HCT116 (cell line): ENCODE results near the gene DIP2A. TPM values are rescaled to one million over a fixed set of nuclear protein-coding genes. Genes with fewer than 3 reads are reported as not detected.

ENCODE experiments used
- ATAC-seq: fragments of 200-7000 bp; cut with Tn5 transposase; 2 replicates; pipeline ENCODE4 v1.9.1; 2020; ENCODE audit warnings: mild to moderate bottlenecking, moderate library complexity
- BruUV-seq: library from RNA; stranded (reverse); fragments of 400-500 nt; replicated peaks from 2 replicates; lab custom pipeline; 2021; lab: Mats Ljungman, UMichigan
- CTCF ChIA-PET: fragments of 300-600 bp; sonication (Branson Sonifier 250); formaldehyde crosslinking; loops from one replicate; lab custom pipeline; 2021; ENCODE audit warnings: antibody characterized with exemption; lab: Charles Lee
- POLR2A ChIA-PET: fragments of 300-600, 350-600 bp; sonication (Branson Sonifier 250); formaldehyde crosslinking; loops from one replicate; lab custom pipeline; 2021; ENCODE audit warnings: antibody characterized with exemption; lab: Charles Lee
- RAD21 ChIA-PET, 2 experiments: fragments of 300-600 bp; sonication (Branson Sonifier 250); formaldehyde crosslinking; loops; one replicate each; lab custom pipeline; 2023; ENCODE audit warnings: low total read pairs in 2 of 2; ENCODE audit not compliant: uncharacterized antibody in 2 of 2, unreplicated experiment in 2 of 2, low non-redundant PET in 1 of 2; lab: Charles Lee
- DNase-seq: peaks from one replicate; pipeline ENCODE4 v3.0.0-alpha.2; 2010; ENCODE audit warnings: low read depth, low spot score
- H2AFZ ChIP-seq: fragments of 200-600 bp; shearing (Covaris generic), sonication (generic); 2 replicates; pipeline ENCODE4 v1.6.1; 2017; ENCODE audit warnings: low read depth, mixed run types, mixed read lengths, antibody characterized with exemption, low read length; ENCODE audit not compliant: poor library complexity, severe bottlenecking
- H3K27ac ChIP-seq: 2 replicates; pipeline ENCODE4 v1.5.1; 2012; ENCODE audit warnings: low read depth, low read length
- H3K27me3 ChIP-seq: fragments of 200-600 bp; sonication (generic); 2 replicates; pipeline ENCODE4 v1.6.1; 2016; ENCODE audit warnings: mixed run types, low read length, mixed read lengths; ENCODE audit not compliant: insufficient read depth
- H3K36me3 ChIP-seq, 2 experiments: fragments of 200-500 bp in 1 of 2; fragments of 200-600 bp in 1 of 2; sonication (Bioruptor generic) in 1 of 2; sonication (generic) in 1 of 2; 2 replicates each; pipeline versions ENCODE4 v1.5.1 to v1.6.1; 2014 to 2016; ENCODE audit warnings: low read length in 2 of 2, inconsistent platforms in 1 of 2, mixed read lengths in 1 of 2, mixed run types in 1 of 2; ENCODE audit not compliant: insufficient read depth in 2 of 2, control insufficient read depth in 1 of 2
- H3K4me1 ChIP-seq, 2 experiments: fragments of 200-600 bp in 1 of 2; sonication (generic) in 1 of 2; 2 replicates each; pipeline versions ENCODE4 v1.5.1 to v1.6.1; 2012 to 2017; ENCODE audit warnings: low read length in 2 of 2, inconsistent platforms in 1 of 2, mild to moderate bottlenecking in 1 of 2, mixed read lengths in 1 of 2, mixed run types in 1 of 2, moderate library complexity in 1 of 2; ENCODE audit not compliant: insufficient read depth in 2 of 2, control insufficient read depth in 1 of 2
- H3K4me2 ChIP-seq: fragments of 200-600 bp; sonication (generic); 2 replicates; pipeline ENCODE4 v1.6.1; 2017; ENCODE audit warnings: mixed run types, low read length, mixed read lengths
- H3K4me3 ChIP-seq, 2 experiments: fragments of 200-600 bp in 1 of 2; sonication (generic) in 1 of 2; replicated peaks in 1 of 2; 2 replicates each; pipeline ENCODE4 v1.5.1; 2011 to 2016; ENCODE audit warnings: low read length in 2 of 2, control low read depth in 1 of 2, low read depth in 1 of 2, mild to moderate bottlenecking in 1 of 2, mixed read lengths in 1 of 2, mixed run types in 1 of 2
- H3K79me2 ChIP-seq: fragments of 200-600 bp; sonication (generic); 2 replicates; pipeline ENCODE4 v1.6.1; 2017; ENCODE audit warnings: mild to moderate bottlenecking, mixed run types, low read length, moderate library complexity, mixed read lengths; ENCODE audit not compliant: insufficient read depth
- H3K9ac ChIP-seq: fragments of 200-600 bp; sonication (generic); 2 replicates; pipeline ENCODE4 v1.6.1; 2016; ENCODE audit warnings: low read length, mixed read lengths
- H3K9me2 ChIP-seq: fragments of 200-600 bp; sonication (generic), shearing (Covaris generic); 2 replicates; pipeline ENCODE4 v1.6.1; 2017; ENCODE audit warnings: mixed run types, mild to moderate bottlenecking, moderate library complexity; ENCODE audit not compliant: insufficient read depth
- H3K9me3 ChIP-seq, 2 experiments: fragments of 200-500 bp in 1 of 2; fragments of 200-600 bp in 1 of 2; sonication (Bioruptor generic) in 1 of 2; sonication (generic) in 1 of 2; 2 replicates each; pipeline ENCODE4 v1.6.1; 2014 to 2017; ENCODE audit warnings: low read length in 2 of 2, mixed read lengths in 2 of 2, inconsistent platforms in 1 of 2, low read depth in 1 of 2, mild to moderate bottlenecking in 1 of 2, mixed run types in 1 of 2, moderate library complexity in 1 of 2; ENCODE audit not compliant: control insufficient read depth in 1 of 2, insufficient read depth in 1 of 2
- H4K20me1 ChIP-seq: fragments of 200-600 bp; sonication (generic), shearing (Covaris generic); 2 replicates; pipeline ENCODE4 v1.6.1; 2017; ENCODE audit warnings: mixed run types, mild to moderate bottlenecking, moderate library complexity; ENCODE audit not compliant: insufficient read depth
- ATF3 ChIP-seq: IDR thresholded peaks from 2 replicates; pipeline ENCODE4 v1.6.1; 2012
- CBX3 ChIP-seq: IDR thresholded peaks from 2 replicates; pipeline ENCODE4 v1.6.1; 2012; ENCODE audit warnings: low read depth
- CEBPB ChIP-seq: IDR thresholded peaks from 2 replicates; pipeline ENCODE4 v1.6.1; 2012; ENCODE audit warnings: low read depth
- EGR1 ChIP-seq: IDR thresholded peaks from 2 replicates; pipeline ENCODE4 v1.6.1; 2012; ENCODE audit warnings: low read depth
- ELF1 ChIP-seq: IDR thresholded peaks from 2 replicates; pipeline ENCODE4 v1.6.1; 2012; ENCODE audit warnings: low read depth, borderline replicate concordance
- EZH2 ChIP-seq: fragments of 200-600 bp; sonication (generic); IDR thresholded peaks from 2 replicates; pipeline ENCODE4 v1.6.1; 2017; ENCODE audit warnings: antibody characterized with exemption, mixed run types
- EZH2phosphoT487 ChIP-seq: fragments of 200-600 bp; IDR thresholded peaks from 2 replicates; pipeline ENCODE4 v1.6.1; 2018; ENCODE audit warnings: antibody characterized with exemption, borderline replicate concordance
- FOSL1 ChIP-seq: IDR thresholded peaks from 2 replicates; pipeline ENCODE4 v1.6.1; 2012; ENCODE audit warnings: low read depth
- JUND ChIP-seq: IDR thresholded peaks from 2 replicates; pipeline ENCODE4 v1.6.1; 2012
- MAX ChIP-seq: IDR thresholded peaks from 2 replicates; pipeline ENCODE4 v1.6.1; 2012
- POLR2AphosphoS5 ChIP-seq: IDR thresholded peaks from 2 replicates; pipeline ENCODE4 v1.6.1; 2011; ENCODE audit warnings: mild to moderate bottlenecking, low read depth, low read length, moderate library complexity
- RAD21 ChIP-seq: IDR thresholded peaks from 2 replicates; pipeline ENCODE4 v1.6.1; 2012; ENCODE audit warnings: low read depth, mild to moderate bottlenecking
- REST ChIP-seq: IDR thresholded peaks from 2 replicates; pipeline ENCODE4 v1.6.1; 2012; ENCODE audit warnings: low read depth
- SIN3A ChIP-seq: IDR thresholded peaks from 2 replicates; pipeline ENCODE4 v1.6.1; 2012; ENCODE audit warnings: low read depth
- SP1 ChIP-seq: IDR thresholded peaks from 2 replicates; pipeline ENCODE4 v1.6.1; 2012; ENCODE audit warnings: low read depth
- SRF ChIP-seq: IDR thresholded peaks from 2 replicates; pipeline ENCODE4 v1.6.1; 2012; ENCODE audit warnings: low read depth
- TCF7L2 ChIP-seq: IDR thresholded peaks from 2 replicates; pipeline ENCODE4 v1.7.0; 2011; ENCODE audit warnings: borderline replicate concordance, inconsistent platforms; ENCODE audit not compliant: insufficient read depth, insufficient read length; ENCODE audit errors: extremely low read depth
- ZBTB33 ChIP-seq: IDR thresholded peaks from 2 replicates; pipeline ENCODE4 v1.6.1; 2011; ENCODE audit warnings: mild to moderate bottlenecking, low read length, moderate library complexity; ENCODE audit not compliant: insufficient replicate concordance; ENCODE audit errors: extremely low read depth
- ZFX ChIP-seq: fragments of 450-650 bp; IDR thresholded peaks from 2 replicates; pipeline ENCODE4 v1.6.1; 2017
- intact Hi-C: fragments of 100-400 bp; cut with micrococcal nuclease; formaldehyde crosslinking; loops from 2 replicates; pipeline ENCODE4 v1.10.0; 2022
- total RNA-seq: library from RNA; stranded (reverse); gene quantifications from one replicate; pipeline ENCODE4 v1.2.1, GENCODE V29; 2021; ENCODE audit not compliant: unreplicated experiment

Gene DIP2A
- total RNA-seq, 1 experiment from 2014 or later: 39.9 TPM

- Histone ChIP-seq H3K79me2 (no peaks in the 10 kb centered on the region), H3K4me1 (no peaks in the 10 kb centered on the region), H3K27me3 (no peaks in the 10 kb centered on the region), H3K9me2 (no peaks in the 10 kb centered on the region), H3K27ac (no peak overlapping the region), H3K4me3 (no peak overlapping the region), H3K9ac (no peak overlapping the region), H2AFZ (no peak overlapping the region), H3K9me3 (no peaks in the 10 kb centered on the region), H3K36me3 (peaks cover 0 to 2% of the 10 kb centered on the region in 2 experiments; a peak in 2 of 4 replicates), H3K4me2 (no peak overlapping the region), H4K20me1 (no peaks in the 10 kb centered on the region)
- ChIA-PET POLR2A (no interaction called here), RAD21 (no interaction called here), CTCF (no interaction called here)
- no peak for ATAC-seq
- DNase-seq: no peak
- TF ChIP-seq TCF7L2: no peak
- no peak for TF ChIP-seq POLR2AphosphoS5
- no peak for TF ChIP-seq SIN3A
- no peak for TF ChIP-seq MAX
- TF ChIP-seq RAD21: no peak
- no peak for TF ChIP-seq EZH2
- no peak for TF ChIP-seq SRF
- TF ChIP-seq FOSL1: no peak
- TF ChIP-seq ZFX: no peak
- no peak for TF ChIP-seq SP1
- no peak for TF ChIP-seq ATF3
- no peak for TF ChIP-seq CBX3
- no peak for TF ChIP-seq ZBTB33
- TF ChIP-seq JUND: no peak
- no peak for TF ChIP-seq REST
- no peak for TF ChIP-seq EZH2phosphoT487
- TF ChIP-seq EGR1: no peak
- no peak for TF ChIP-seq ELF1
- TF ChIP-seq CEBPB: no peak
- no TSS peak for BruUV-seq
- intact Hi-C loops: no loop called here
Observed at GRCh38 chr21:46425571-46425970, 33.1 kb upstream of the DIP2A start.
